ENCODE results near the gene IL16. TPM values are rescaled to one million over a fixed set of nuclear protein-coding genes. Genes with fewer than 3 reads are reported as not detected.

Gene IL16
- total RNA-seq, 4 donors from 2014 or later, result 9.7 to 15.2 (median 10.9) TPM

DNA sequence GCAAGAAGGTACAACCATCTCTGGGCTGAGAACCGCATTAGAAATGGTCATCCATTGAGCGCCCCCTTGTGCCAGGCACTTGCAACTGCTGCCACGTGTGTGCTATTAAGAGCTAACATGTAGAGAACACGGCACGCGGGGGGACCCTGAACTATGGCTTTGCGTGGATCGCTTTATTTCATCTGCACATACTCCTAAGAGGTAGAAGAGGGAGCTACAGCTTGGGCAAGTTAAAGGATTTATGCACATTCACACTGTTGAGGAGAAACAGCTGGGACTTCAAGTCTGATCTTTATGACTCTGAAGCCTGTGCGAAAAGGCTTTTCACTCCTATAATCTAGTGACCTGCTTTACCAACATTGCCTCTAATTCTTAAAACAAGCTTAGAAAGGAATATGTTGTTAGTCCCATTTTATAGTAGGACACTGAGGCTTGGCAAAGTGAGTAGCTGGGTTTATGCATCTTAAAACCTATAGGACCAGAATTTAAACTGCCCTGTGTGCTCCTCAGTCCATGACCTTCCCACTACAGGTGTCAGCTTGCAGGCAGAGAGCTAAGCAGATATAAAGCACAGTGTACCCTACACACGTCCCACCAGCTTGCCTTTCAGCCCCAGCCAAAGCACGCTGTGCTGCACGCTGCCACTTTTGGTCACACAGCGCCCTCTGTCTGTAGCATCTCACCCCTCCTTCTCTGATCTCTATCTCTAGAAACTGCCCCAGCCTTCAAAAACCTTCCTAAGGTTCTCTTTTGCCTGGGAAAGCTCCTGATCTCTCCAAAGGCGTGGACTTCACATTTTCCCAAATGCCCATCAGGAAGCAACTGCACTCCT, 69.5 kb downstream of the IL16 start:
- TF ChIP-seq POLR2A (IDR thresholded peaks at IDR 0.05), result no peak
- TF ChIP-seq, protein P1, sequence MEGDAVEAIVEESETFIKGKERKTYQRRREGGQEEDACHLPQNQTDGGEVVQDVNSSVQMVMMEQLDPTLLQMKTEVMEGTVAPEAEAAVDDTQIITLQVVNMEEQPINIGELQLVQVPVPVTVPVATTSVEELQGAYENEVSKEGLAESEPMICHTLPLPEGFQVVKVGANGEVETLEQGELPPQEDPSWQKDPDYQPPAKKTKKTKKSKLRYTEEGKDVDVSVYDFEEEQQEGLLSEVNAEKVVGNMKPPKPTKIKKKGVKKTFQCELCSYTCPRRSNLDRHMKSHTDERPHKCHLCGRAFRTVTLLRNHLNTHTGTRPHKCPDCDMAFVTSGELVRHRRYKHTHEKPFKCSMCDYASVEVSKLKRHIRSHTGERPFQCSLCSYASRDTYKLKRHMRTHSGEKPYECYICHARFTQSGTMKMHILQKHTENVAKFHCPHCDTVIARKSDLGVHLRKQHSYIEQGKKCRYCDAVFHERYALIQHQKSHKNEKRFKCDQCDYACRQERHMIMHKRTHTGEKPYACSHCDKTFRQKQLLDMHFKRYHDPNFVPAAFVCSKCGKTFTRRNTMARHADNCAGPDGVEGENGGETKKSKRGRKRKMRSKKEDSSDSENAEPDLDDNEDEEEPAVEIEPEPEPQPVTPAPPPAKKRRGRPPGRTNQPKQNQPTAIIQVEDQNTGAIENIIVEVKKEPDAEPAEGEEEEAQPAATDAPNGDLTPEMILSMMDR (IDR thresholded peaks at IDR 0.05), result peak in 1 of 3 donors; percentile 77
- intact Hi-C loops (cut with DNase I; ENCODE audit: low total_unique reads), result loop anchor here (1.0 to 5.0 kb wide), 3 partner anchors 110 to 289 kb away; no protein-coding TSS in a partner anchor
- peak; percentile 77 to 96 for DNase-seq (ENCODE audit: low spot score in 2 of 2)
- WGBS, 2 donors, result 4 to 6% methylated on average over 14 of the region's 14 CpGs
- H3K4me3 ChIP-seq (ENCODE audit: low read depth, poor library complexity, severe bottlenecking), result no peak overlapping the region

DNA sequence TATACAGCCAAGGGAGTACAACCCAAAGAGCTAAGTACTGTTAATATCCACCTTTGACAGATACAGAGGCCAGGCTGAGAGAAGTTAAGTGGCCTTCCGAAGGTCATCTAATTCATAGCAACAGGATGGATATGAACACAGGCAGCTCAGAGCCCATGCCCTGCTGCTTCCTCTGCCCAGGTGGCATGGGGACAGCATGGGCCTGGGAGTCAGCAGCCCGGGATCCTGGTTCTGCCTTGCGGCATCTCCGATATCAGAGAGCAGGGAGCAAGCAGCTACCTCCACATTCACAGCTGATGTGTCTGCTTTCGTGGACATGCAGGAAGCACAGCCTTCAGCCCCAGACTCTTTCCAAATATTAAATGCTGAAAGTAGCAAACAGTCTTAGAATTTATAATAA, 71.7 kb downstream of the IL16 start:
- TF ChIP-seq, protein P1 (IDR thresholded peaks at IDR 0.05), result no peak
- no peak for TF ChIP-seq POLR2A (IDR thresholded peaks at IDR 0.05)

DNA sequence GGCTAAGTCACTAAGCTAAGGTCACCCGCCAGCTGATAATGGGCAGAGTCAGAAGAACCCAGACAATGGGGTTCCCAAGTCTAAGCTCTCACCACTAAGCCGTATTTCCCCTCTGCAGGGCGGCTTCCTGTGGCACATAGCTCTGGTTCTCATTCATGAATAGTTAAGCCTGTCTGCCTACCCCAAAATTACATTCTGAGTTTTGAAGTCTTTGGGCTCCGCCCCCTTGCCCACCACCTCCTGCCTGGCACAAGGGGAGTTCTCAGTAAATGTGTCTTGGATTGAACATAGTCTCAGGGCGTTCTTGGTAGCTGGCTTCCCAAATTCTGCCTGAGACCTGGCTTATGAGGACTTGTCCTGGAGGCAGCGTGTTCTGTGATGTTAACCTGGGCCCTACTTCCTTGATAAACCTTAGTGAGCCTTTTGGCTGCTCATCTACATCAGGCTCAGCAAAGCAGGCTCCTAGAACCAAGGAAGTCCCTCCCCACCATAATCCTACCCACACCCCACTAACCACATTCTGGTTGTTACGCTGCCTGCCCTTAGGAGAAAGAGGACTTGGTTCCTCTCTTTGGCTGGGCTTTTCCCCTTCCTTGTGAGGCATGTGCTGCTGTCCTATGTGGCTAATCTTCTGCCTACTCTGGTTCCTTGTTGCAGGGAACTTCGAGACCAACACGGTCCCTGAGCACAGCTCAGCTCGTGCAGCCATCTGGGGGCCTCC, 72.4 kb downstream of the IL16 start:
- intact Hi-C loops (cut with DNase I; ENCODE audit: low total_unique reads), result loop anchor here (5.0 kb wide), 1 partner anchor 162 kb away; no protein-coding TSS in a partner anchor

More for the DNA sequence above, 71.7 kb downstream of the IL16 start:
- WGBS, 2 donors, result 95 to 98% methylated on average over 5 of the region's 5 CpGs
- intact Hi-C loops (cut with DNase I; ENCODE audit: low total_unique reads), result loop anchor here (5.0 kb wide), 1 partner anchor 161 kb away; no protein-coding TSS in a partner anchor
- H3K4me3 ChIP-seq (ENCODE audit: low read depth, poor library complexity, severe bottlenecking), result no peak overlapping the region
- no peak for DNase-seq (ENCODE audit: low spot score in 2 of 2)

DNA sequence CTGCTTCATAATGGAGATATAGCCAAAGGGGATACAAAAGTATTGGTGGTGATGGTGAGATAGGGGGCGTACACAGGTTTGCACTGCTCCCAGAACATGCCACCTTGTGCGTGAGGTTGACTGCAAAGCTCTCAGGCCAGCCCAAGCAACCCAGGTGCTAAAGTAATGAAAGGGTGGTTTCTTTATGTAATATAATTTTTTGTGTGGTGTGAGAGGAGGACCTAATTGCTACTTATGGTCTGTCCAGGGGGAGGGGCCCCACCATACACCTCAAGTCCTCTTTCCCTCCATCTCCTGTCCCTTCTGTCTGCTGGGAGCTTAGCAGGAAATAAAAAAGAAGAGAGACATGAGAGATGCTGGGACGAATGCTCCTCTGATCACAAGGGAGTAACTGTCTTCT, 73.5 kb downstream of the IL16 start:
- DNase-seq (ENCODE audit: low spot score in 2 of 2), result peak in 1 of 2 donors; percentile 62
- no peak overlapping the region for H3K4me3 ChIP-seq (ENCODE audit: low read depth, poor library complexity, severe bottlenecking)
- TF ChIP-seq POLR2A (IDR thresholded peaks at IDR 0.05), result no peak
- intact Hi-C loops (cut with DNase I; ENCODE audit: low total_unique reads), result no loop called here
- 74 to 80% methylated on average over 3 of the region's 3 CpGs for WGBS, 2 donors

More for the DNA sequence above, 72.4 kb downstream of the IL16 start:
- H3K4me3 ChIP-seq (ENCODE audit: low read depth, poor library complexity, severe bottlenecking), result no peak overlapping the region
- peak in 1 of 2 donors; percentile 62 for DNase-seq (ENCODE audit: low spot score in 2 of 2)
- TF ChIP-seq, protein P1 (IDR thresholded peaks at IDR 0.05), result no peak
- TF ChIP-seq POLR2A (IDR thresholded peaks at IDR 0.05), result no peak
- WGBS, 2 donors, result 88 to 89% methylated on average over 10 of the region's 10 CpGs

DNA sequence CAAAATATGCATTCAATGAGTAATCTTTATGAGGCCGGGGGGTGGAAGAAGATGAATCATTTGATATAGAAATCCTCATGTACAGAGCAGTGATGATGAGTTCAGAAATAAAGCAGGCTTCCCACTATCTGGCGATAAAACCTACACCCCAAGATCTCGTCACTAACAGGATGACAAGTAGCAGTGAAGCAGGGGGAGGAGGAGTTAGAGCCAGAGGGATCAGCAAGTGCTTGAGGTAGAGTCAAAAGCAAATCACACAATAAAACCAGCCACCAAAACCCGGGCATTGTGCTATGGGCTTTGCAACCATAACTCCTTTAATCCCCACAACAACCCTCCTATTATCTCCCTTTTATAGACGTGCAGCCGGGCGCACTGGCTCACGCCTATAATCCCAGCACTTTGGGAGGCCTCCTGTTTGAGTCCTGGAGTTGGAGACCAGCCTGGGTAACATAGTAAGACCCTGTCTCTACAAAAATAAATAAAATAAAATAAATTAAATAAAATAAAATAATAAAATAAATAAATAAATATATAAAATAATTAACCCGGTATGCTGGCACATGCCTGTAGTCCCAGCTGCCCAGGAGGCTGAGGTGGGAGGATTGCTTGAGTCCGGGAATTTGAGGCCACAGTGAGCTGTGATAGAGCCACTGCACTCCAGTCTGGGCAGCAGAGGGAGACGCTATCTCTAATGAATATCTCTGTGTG, 74.3 kb downstream of the IL16 start:
- 90% methylated on average over 11 of the region's 11 CpGs for WGBS, 2 donors
- no peak overlapping the region for H3K4me3 ChIP-seq (ENCODE audit: low read depth, poor library complexity, severe bottlenecking)
- intact Hi-C loops (cut with DNase I; ENCODE audit: low total_unique reads), result no loop called here
- peak in 1 of 2 donors; percentile 60 for DNase-seq (ENCODE audit: low spot score in 2 of 2)
- TF ChIP-seq POLR2A (IDR thresholded peaks at IDR 0.05), result no peak

DNA sequence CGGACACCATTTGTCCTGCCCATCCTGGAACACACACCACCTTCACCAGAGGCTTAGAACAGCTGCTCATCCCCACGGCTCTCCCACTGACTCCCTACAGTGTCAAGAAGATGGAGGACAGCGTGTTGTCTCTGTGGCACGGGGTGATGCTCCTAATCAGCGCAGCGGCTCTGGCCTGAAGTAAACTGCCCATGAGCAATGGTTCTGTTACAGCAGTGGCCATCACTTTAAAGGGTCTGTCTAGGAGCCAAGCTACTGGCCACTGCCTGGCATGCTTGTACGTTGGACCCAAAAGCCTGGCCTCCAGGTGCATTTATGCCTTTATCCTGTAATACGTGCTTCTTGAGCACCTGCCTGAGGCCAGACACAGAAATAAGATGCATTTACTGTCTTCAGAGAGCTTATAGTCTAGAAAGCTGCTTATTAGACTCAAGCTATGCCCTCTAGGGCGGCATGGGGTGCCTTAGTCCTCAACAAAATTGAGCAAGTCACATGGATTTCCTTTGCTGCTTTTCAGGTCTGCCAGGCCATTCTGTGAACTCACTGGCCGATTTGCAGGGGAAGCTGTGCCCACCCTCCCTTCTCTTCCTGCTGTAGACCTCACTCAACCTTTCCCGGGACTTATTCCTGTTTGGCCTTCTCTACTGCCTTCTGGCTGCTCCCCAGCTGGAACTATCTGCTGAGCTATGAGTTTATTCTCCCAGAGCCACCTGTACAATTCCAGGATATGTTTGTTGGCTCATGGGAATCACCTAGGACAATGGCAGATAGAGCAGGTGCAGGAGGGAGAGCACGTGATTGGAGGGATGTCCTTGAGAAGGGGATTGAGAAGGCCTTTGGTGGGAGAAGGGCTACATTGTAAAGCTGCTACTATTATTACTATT, 75.3 kb downstream of the IL16 start:
- intact Hi-C loops (cut with DNase I; ENCODE audit: low total_unique reads), result loop anchor here (2.0 kb wide), 1 partner anchor 125 kb away; no protein-coding TSS in a partner anchor
- WGBS, 2 donors, result 79 to 82% methylated on average over 12 of the region's 12 CpGs

More for the DNA sequence above, 75.3 kb downstream of the IL16 start:
- no peak overlapping the region for H3K4me3 ChIP-seq (ENCODE audit: low read depth, poor library complexity, severe bottlenecking)
- peak in 1 of 2 donors; percentile 62 for DNase-seq (ENCODE audit: low spot score in 2 of 2)
- TF ChIP-seq, protein P1 (IDR thresholded peaks at IDR 0.05), result no peak
- TF ChIP-seq POLR2A (IDR thresholded peaks at IDR 0.05), result no peak
